ENCODE results near the gene ZNF91. TPM values are rescaled to one million over a fixed set of nuclear protein-coding genes. Genes with fewer than 3 reads are reported as not detected.
"Not testable (repeated sequence)": the region's sequence is repeated elsewhere in the genome, so short reads cannot be mapped to it uniquely, and the experiment has no call there.

ZNF91 gene
- 10 to 100 TPM; 16.9 to 26.5 (median 25.1) TPM for total RNA-seq

- ATAC-seq (peak; percentile 99 to 100), DNase-seq (peak; percentile 86)
- H3K4me3 Mint-ChIP-seq = peak within 1 kb of the TSS; percentile 98
- H3K4me1 Mint-ChIP-seq (ENCODE audit: low read depth) = peaks cover 31% of the 10 kb centered on the region
- H3K9me3 Mint-ChIP-seq = no peaks in the 10 kb centered on the region
- H3K27me3 Mint-ChIP-seq (ENCODE audit: low read depth) = no peaks in the 10 kb centered on the region
- peaks cover 23% of the 10 kb centered on the region for H3K36me3 Mint-ChIP-seq (ENCODE audit: insufficient read depth)
Observed at GRCh38 chr19:23395041-23395721, at the start of gene ZNF91. TSS of gene ZNF91 (minus strand) at chr19:23395471. CDS start at chr19:23395354, 117 bp downstream.

GRCh38 chr19:23440791-23441190 lies 45.5 kb upstream of the ZNF91 start:
- Mint-ChIP-seq H3K4me3 (no peak overlapping the region), H3K27me3 (ENCODE audit: low read depth) (no peaks in the 10 kb centered on the region), H3K36me3 (ENCODE audit: insufficient read depth) (peaks cover 1% of the 10 kb centered on the region), H3K4me1 (ENCODE audit: low read depth) (no peaks in the 10 kb centered on the region), H3K9me3 (peaks cover 51% of the 10 kb centered on the region)
- DNase-seq (no peak), ATAC-seq (no peak)

GRCh38 chr19:23440207-23440606 lies 44.9 kb upstream of the ZNF91 start:
- no peak overlapping the region for H3K4me3 Mint-ChIP-seq
- H3K36me3 Mint-ChIP-seq (ENCODE audit: insufficient read depth) = peaks cover 1% of the 10 kb centered on the region
- H3K4me1 Mint-ChIP-seq (ENCODE audit: low read depth) = no peaks in the 10 kb centered on the region
- H3K27me3 Mint-ChIP-seq (ENCODE audit: low read depth) = no peaks in the 10 kb centered on the region
- DNase-seq = no peak
- peaks cover 51% of the 10 kb centered on the region for H3K9me3 Mint-ChIP-seq
- ATAC-seq = no peak

GRCh38 chr19:23439623-23440022 lies 44.4 kb upstream of the ZNF91 start:
- peaks cover 54% of the 10 kb centered on the region for H3K9me3 Mint-ChIP-seq
- DNase-seq (no peak), ATAC-seq (no peak)
- no peaks in the 10 kb centered on the region for H3K4me1 Mint-ChIP-seq (ENCODE audit: low read depth)
- H3K4me3 Mint-ChIP-seq = no peak overlapping the region
- peaks cover 1% of the 10 kb centered on the region for H3K36me3 Mint-ChIP-seq (ENCODE audit: insufficient read depth)
- H3K27me3 Mint-ChIP-seq (ENCODE audit: low read depth) = no peaks in the 10 kb centered on the region

GRCh38 chr19:23437901-23438300 lies 42.6 kb upstream of the ZNF91 start:
- Mint-ChIP-seq H3K4me3 (no peak overlapping the region), H3K9me3 (peaks cover 63% of the 10 kb centered on the region), H3K36me3 (ENCODE audit: insufficient read depth) (peaks cover 1% of the 10 kb centered on the region), H3K27me3 (ENCODE audit: low read depth) (no peaks in the 10 kb centered on the region), H3K4me1 (ENCODE audit: low read depth) (no peaks in the 10 kb centered on the region)
- ATAC-seq (no peak), DNase-seq (no peak)

GRCh38 chr19:23436944-23437343 lies 41.7 kb upstream of the ZNF91 start:
- no peak for ATAC-seq
- peaks cover 64% of the 10 kb centered on the region for H3K9me3 Mint-ChIP-seq
- H3K4me1 Mint-ChIP-seq (ENCODE audit: low read depth) = no peaks in the 10 kb centered on the region
- H3K36me3 Mint-ChIP-seq (ENCODE audit: insufficient read depth) = peaks cover 1% of the 10 kb centered on the region
- no peak for DNase-seq
- no peaks in the 10 kb centered on the region for H3K27me3 Mint-ChIP-seq (ENCODE audit: low read depth)
- no peak overlapping the region for H3K4me3 Mint-ChIP-seq

- no peaks in the 10 kb centered on the region for H3K4me1 Mint-ChIP-seq (ENCODE audit: low read depth)
- no peaks in the 10 kb centered on the region for H3K27me3 Mint-ChIP-seq (ENCODE audit: low read depth)
- ATAC-seq = no peak
- no peak for DNase-seq
- peaks cover 61% of the 10 kb centered on the region for H3K9me3 Mint-ChIP-seq
- no peak overlapping the region for H3K4me3 Mint-ChIP-seq
- H3K36me3 Mint-ChIP-seq (ENCODE audit: insufficient read depth) = peaks cover 1% of the 10 kb centered on the region
Observed at GRCh38 chr19:23436318-23436717, 41.0 kb upstream of the ZNF91 start.

- Mint-ChIP-seq H3K36me3 (ENCODE audit: insufficient read depth) (no peaks in the 10 kb centered on the region), H3K9me3 (peaks cover 2% of the 10 kb centered on the region), H3K4me1 (ENCODE audit: low read depth) (peaks cover 2% of the 10 kb centered on the region), H3K4me3 (no peak overlapping the region), H3K27me3 (ENCODE audit: low read depth) (peaks cover 9% of the 10 kb centered on the region)
- ATAC-seq = no peak
- DNase-seq = no peak
Observed at GRCh38 chr19:23420824-23421223, 25.6 kb upstream of the ZNF91 start.

- H3K4me1 Mint-ChIP-seq (ENCODE audit: low read depth); DNase-seq; H3K4me3 Mint-ChIP-seq; H3K9me3 Mint-ChIP-seq; ATAC-seq; H3K36me3 Mint-ChIP-seq (ENCODE audit: insufficient read depth): not testable (repeated sequence)
- H3K27me3 Mint-ChIP-seq (ENCODE audit: low read depth) = peaks cover 22% of the 10 kb centered on the region
Observed at GRCh38 chr19:23419261-23419660, 24.0 kb upstream of the ZNF91 start.

GRCh38 chr19:23415561-23416191 lies 20.4 kb upstream of the ZNF91 start:
- Mint-ChIP-seq H3K36me3 (ENCODE audit: insufficient read depth) (no peaks in the 10 kb centered on the region), H3K4me1 (ENCODE audit: low read depth) (peaks cover 8% of the 10 kb centered on the region), H3K27me3 (ENCODE audit: low read depth) (peaks cover 25% of the 10 kb centered on the region), H3K4me3 (peak overlapping the region; percentile 72), H3K9me3 (no peaks in the 10 kb centered on the region)
- ATAC-seq = peak; percentile 75 to 79
- DNase-seq = no peak

GRCh38 chr19:23415034-23415433 lies 19.8 kb upstream of the ZNF91 start:
- Mint-ChIP-seq H3K4me3 (peak overlapping the region; percentile 72), H3K9me3 (no peaks in the 10 kb centered on the region), H3K4me1 (ENCODE audit: low read depth) (peaks cover 8% of the 10 kb centered on the region), H3K36me3 (ENCODE audit: insufficient read depth) (no peaks in the 10 kb centered on the region), H3K27me3 (ENCODE audit: low read depth) (peaks cover 25% of the 10 kb centered on the region)
- DNase-seq (no peak), ATAC-seq (no peak)

- H3K9me3 Mint-ChIP-seq = no peaks in the 10 kb centered on the region
- no peaks in the 10 kb centered on the region for H3K36me3 Mint-ChIP-seq (ENCODE audit: insufficient read depth)
- no peak for DNase-seq
- no peak for ATAC-seq
- H3K4me1 Mint-ChIP-seq (ENCODE audit: low read depth) = peaks cover 3% of the 10 kb centered on the region
- no peak overlapping the region for H3K4me3 Mint-ChIP-seq
- H3K27me3 Mint-ChIP-seq (ENCODE audit: low read depth) = peaks cover 9% of the 10 kb centered on the region
Observed at GRCh38 chr19:23410155-23410554, 14.9 kb upstream of the ZNF91 start.

GRCh38 chr19:23409392-23410048 lies 14.2 kb upstream of the ZNF91 start:
- Mint-ChIP-seq H3K4me1 (ENCODE audit: low read depth) (no peaks in the 10 kb centered on the region), H3K27me3 (ENCODE audit: low read depth) (peaks cover 4% of the 10 kb centered on the region), H3K36me3 (ENCODE audit: insufficient read depth) (no peaks in the 10 kb centered on the region), H3K4me3 (no peak overlapping the region), H3K9me3 (no peaks in the 10 kb centered on the region)
- ATAC-seq = no peak
- DNase-seq = no peak

GRCh38 chr19:23407616-23408133 lies 12.4 kb upstream of the ZNF91 start:
- Mint-ChIP-seq H3K9me3 (no peaks in the 10 kb centered on the region), H3K4me3 (no peak overlapping the region), H3K4me1 (ENCODE audit: low read depth) (no peaks in the 10 kb centered on the region), H3K36me3 (ENCODE audit: insufficient read depth) (no peaks in the 10 kb centered on the region), H3K27me3 (ENCODE audit: low read depth) (no peaks in the 10 kb centered on the region)
- no peak for ATAC-seq
- no peak for DNase-seq

Measured in activated T-cell treated with anti-CD3 and anti-CD28 coated beads, Interleukin-2, amount 50 U/mL, for 4 hours (primary cell).